Activated CD8-positive, alpha-beta T cell treated with anti-CD3 and anti-CD28 coated beads for 36 hours (primary cell): ENCODE data around the gene CAMK1D. TPM values are rescaled to one million over a fixed set of nuclear protein-coding genes. Genes with fewer than 3 reads are reported as not detected.

Experiments used
- ATAC-seq: fragments of 200-7000 bp; cut with Tn5 transposase; one replicate; pipeline ENCODE4 v1.10.0; 2021; ENCODE audit warnings: mild to moderate bottlenecking, moderate library complexity
- CTCF ChIA-PET: fragments of 350-600 bp; sonication (Branson Sonifier 250); formaldehyde crosslinking; loops from one replicate; lab custom pipeline; 2021; ENCODE audit warnings: antibody characterized with exemption; lab: Charles Lee
- POLR2A ChIA-PET: fragments of 350-600 bp; sonication (Branson Sonifier 250); formaldehyde crosslinking; loops from one replicate; lab custom pipeline; 2021; ENCODE audit warnings: antibody characterized with exemption; lab: Charles Lee
- DNase-seq: peaks from one replicate; pipeline ENCODE4 v3.0.0-alpha.2; 2020
- H3K27ac Mint-ChIP-seq: one replicate; pipeline ENCODE4 v1.8.0; 2021; ENCODE audit warnings: mild to moderate bottlenecking, mixed read lengths
- H3K27me3 Mint-ChIP-seq: one replicate; pipeline ENCODE4 v1.8.0; 2021; ENCODE audit warnings: mixed read lengths
- H3K36me3 Mint-ChIP-seq: one replicate; pipeline ENCODE4 v1.8.0; 2021; ENCODE audit warnings: low read depth, mixed read lengths
- H3K4me1 Mint-ChIP-seq: one replicate; pipeline ENCODE4 v1.8.0; 2021; ENCODE audit warnings: low read depth, mixed read lengths
- H3K4me3 Mint-ChIP-seq: one replicate; pipeline ENCODE4 v1.8.0; 2021; ENCODE audit warnings: mild to moderate bottlenecking, moderate library complexity, mixed read lengths
- H3K9me3 Mint-ChIP-seq: one replicate; pipeline ENCODE4 v1.8.0; 2021; ENCODE audit warnings: mixed read lengths
- intact Hi-C: fragments of 100-400 bp; cut with micrococcal nuclease; formaldehyde crosslinking; loops from one replicate; pipeline ENCODE4 v1.10.0; 2022
- total RNA-seq, 2 experiments: library from RNA; stranded (reverse); gene quantifications; one replicate each; pipeline ENCODE4 v1.2.3, GENCODE V29; 2021
- TF ChIP-seq, protein P1 (sequence below): fragments of 200-600 bp; IDR thresholded peaks from one replicate; pipeline ENCODE4 v1.8.0; 2022; ENCODE audit warnings: antibody characterized with exemption, mild to moderate bottlenecking

CAMK1D gene
- total RNA-seq, 2 experiments from 2014 or later: 13.8 TPM

DNA sequence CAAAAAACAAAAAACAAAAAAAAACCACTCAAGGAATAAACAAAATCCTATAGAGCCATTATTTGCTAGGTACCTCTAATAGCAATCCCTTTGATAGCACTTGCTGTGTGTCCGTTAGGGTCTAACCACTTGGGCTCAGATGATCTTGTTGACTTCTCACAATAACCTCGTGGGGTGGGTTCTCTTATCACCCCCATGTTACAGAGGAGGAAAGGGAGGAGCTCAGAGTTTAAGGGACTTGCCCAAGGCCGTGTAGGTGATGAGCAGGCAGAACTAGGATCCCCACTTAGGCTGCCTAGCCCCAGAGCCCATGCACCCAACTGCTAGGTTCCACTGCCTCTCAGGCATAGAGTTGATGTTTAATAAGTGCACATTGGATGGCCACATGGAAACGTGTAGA, 131.1 kb downstream of the CAMK1D start:
- Mint-ChIP-seq H3K4me3 (no peak overlapping the region), H3K27me3 (no peaks in the 10 kb centered on the region), H3K4me1 (peaks cover 16% of the 10 kb centered on the region), H3K9me3 (no peaks in the 10 kb centered on the region), H3K27ac (no peak overlapping the region), H3K36me3 (no peaks in the 10 kb centered on the region)
- ChIA-PET POLR2A (no interaction called here), CTCF (no interaction called here)
- TF ChIP-seq, protein P1, sequence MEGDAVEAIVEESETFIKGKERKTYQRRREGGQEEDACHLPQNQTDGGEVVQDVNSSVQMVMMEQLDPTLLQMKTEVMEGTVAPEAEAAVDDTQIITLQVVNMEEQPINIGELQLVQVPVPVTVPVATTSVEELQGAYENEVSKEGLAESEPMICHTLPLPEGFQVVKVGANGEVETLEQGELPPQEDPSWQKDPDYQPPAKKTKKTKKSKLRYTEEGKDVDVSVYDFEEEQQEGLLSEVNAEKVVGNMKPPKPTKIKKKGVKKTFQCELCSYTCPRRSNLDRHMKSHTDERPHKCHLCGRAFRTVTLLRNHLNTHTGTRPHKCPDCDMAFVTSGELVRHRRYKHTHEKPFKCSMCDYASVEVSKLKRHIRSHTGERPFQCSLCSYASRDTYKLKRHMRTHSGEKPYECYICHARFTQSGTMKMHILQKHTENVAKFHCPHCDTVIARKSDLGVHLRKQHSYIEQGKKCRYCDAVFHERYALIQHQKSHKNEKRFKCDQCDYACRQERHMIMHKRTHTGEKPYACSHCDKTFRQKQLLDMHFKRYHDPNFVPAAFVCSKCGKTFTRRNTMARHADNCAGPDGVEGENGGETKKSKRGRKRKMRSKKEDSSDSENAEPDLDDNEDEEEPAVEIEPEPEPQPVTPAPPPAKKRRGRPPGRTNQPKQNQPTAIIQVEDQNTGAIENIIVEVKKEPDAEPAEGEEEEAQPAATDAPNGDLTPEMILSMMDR: no peak
- intact Hi-C loops: no loop called here
- DNase-seq (no peak), ATAC-seq (no peak)

DNA sequence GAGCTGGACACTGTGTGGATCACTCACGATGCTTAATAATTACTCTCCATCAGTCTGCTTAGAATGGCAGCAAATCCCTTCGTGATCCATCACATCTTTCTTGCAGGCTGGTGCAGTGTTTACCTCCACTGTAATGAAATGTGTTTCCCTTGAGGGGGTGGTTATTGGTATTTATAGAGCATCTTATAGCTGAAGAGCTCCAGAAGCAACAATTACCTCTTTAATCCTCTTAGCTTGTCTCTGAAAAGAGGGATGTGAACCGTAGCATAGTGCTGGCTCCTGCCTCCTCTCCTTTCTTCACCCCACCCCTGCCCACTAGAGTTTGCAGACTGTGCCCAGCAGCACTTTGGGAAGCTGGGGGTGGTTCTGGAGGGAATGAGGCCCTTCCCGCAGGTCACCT, 132.6 kb downstream of the CAMK1D start:
- TF ChIP-seq, protein P1: no peak
- Mint-ChIP-seq H3K9me3 (no peaks in the 10 kb centered on the region), H3K4me3 (no peak overlapping the region), H3K36me3 (no peaks in the 10 kb centered on the region), H3K4me1 (peaks cover 19% of the 10 kb centered on the region), H3K27ac (no peak overlapping the region), H3K27me3 (no peaks in the 10 kb centered on the region)
- no peak for ATAC-seq
- POLR2A ChIA-PET: no interaction called here
- no peak for DNase-seq
- intact Hi-C loops: no loop called here
- CTCF ChIA-PET: no interaction called here

DNA sequence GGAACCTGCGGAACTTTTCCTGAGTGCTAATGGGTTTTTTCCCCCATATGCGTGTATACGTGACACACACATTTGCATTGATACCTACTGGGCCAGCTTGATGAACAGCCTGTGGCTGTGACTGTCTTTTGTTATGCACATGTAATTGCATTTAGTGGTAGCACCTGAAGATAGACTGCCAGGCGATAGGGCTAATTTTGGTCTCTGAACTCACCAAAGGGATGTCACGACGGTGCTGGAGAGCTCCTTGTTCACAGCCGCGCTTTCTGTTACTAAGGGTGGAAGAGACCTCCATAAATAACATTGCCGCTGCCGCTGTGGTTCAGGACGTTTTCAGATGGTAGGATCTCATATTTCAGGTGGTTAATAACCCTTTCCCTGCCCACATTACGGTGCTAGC, 133.2 kb downstream of the CAMK1D start:
- Mint-ChIP-seq H3K27ac (no peak overlapping the region), H3K4me1 (peaks cover 19% of the 10 kb centered on the region), H3K4me3 (no peak overlapping the region), H3K36me3 (no peaks in the 10 kb centered on the region), H3K9me3 (no peaks in the 10 kb centered on the region), H3K27me3 (no peaks in the 10 kb centered on the region)
- no peak for ATAC-seq
- TF ChIP-seq, protein P1: no peak
- POLR2A ChIA-PET: no interaction called here
- intact Hi-C loops: no loop called here
- CTCF ChIA-PET: interaction anchor here (2.4 kb wide), 1 partner anchor 174 kb away, joined by 6 read pairs; no protein-coding TSS in a partner anchor
- no peak for DNase-seq

DNA sequence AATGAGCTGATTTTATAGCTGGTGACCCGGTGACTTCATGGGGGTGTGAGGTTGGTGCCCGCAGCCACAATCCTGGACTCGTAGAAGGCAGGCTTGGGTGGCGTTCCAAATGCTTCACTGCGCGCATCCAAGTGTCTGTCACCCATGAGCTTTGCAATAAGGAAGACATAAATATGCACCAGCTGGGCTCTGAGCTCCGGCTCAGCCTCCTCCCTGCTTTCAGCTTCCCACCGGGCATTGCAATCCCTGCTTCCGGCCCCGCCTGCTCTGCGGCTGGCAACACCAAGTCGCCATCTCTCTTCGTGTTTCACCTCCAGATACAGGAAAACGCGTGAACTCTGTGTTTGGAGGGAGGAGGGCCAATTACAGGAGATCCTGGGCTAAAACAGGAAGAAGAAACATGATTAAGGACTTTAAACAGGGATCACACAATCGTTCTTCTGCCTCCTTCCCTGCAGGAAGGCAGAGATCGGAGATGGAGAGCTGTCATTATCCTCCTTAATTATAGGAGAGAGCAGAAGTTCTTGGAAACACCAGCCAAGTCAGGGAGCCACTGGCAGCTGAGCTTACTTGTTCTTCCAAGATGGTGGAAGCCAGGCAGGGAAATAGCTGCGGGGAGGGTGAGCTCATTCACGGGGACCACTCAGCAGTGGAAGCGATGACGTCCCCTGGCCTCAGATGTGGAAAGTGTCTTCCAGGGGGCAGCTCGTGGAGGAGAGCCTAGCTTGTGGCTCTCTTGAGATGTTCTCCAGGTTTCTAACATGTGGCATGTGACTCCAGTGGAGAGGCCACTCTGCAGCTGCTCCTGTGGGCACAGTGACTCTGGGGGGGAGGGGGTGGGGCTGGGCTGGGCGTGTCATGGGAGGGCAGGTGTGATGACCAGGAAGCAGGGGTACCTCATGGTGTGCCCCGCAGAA, 134.9 kb downstream of the CAMK1D start:
- Mint-ChIP-seq H3K4me1 (peaks cover 21% of the 10 kb centered on the region), H3K27me3 (no peaks in the 10 kb centered on the region), H3K9me3 (no peaks in the 10 kb centered on the region), H3K36me3 (no peaks in the 10 kb centered on the region), H3K27ac (no peak overlapping the region), H3K4me3 (no peak overlapping the region)
- no peak for ATAC-seq
- ChIA-PET CTCF (interaction anchor here (1.1 to 2.6 kb wide), 5 partner anchors 12 to 269 kb away, joined by 3 to 13 read pairs (median 6); partner anchors contain the start of gene CAMK1D), POLR2A (interaction anchor here (0.6 to 1.0 kb wide), 3 partner anchors 17 to 135 kb away, joined by 3 read pairs; partner anchors contain the start of gene CAMK1D)
- DNase-seq: no peak
- intact Hi-C loops: no loop called here
- TF ChIP-seq, protein P1: no peak
